PC-9 (cell line): ENCODE measurements around the gene TAF11L2.
"Not testable (repeated sequence)": the region's sequence is repeated elsewhere in the genome, so short reads cannot be mapped to it uniquely, and the experiment has no call there.

Experiments
- CTCF ChIP-seq: fragments of 200-600 bp; sonication (generic); conservative IDR thresholded peaks from 2 replicates; pipeline ENCODE4 v1.6.1; 2017; ENCODE audit warnings: mixed run types, antibody characterized with exemption, mild to moderate bottlenecking, moderate library complexity
- EZH2 ChIP-seq: fragments of 200-600 bp; sonication (generic); IDR thresholded peaks from 2 replicates; pipeline ENCODE4 v1.8.0; 2017; ENCODE audit warnings: antibody characterized with exemption, low read depth

GRCh38 chr5:17491257-17491656, 6.8 kb upstream of the TAF11L2 start:
- not testable (repeated sequence) for TF ChIP-seq CTCF, EZH2
